Measurements from ENCODE around the gene ERFL.
"Not testable (repeated sequence)": the region's sequence is repeated elsewhere in the genome, so short reads cannot be mapped to it uniquely, and the experiment has no call there.

The ERFL gene

GRCh38 chr19:41926763-41927496 lies 1.3 kb downstream of the ERFL start:
- DNase-seq = no peak

GRCh38 chr19:41926028-41926762 lies 2.1 kb downstream of the ERFL start:
- peak; percentile 70 for DNase-seq

GRCh38 chr19:41925208-41926003 lies 2.8 kb downstream of the ERFL start:
- DNase-seq = peak; percentile 83

GRCh38 chr19:41924151-41925145 lies 3.8 kb downstream of the ERFL start:
- DNase-seq = peak; percentile 59

DNA sequence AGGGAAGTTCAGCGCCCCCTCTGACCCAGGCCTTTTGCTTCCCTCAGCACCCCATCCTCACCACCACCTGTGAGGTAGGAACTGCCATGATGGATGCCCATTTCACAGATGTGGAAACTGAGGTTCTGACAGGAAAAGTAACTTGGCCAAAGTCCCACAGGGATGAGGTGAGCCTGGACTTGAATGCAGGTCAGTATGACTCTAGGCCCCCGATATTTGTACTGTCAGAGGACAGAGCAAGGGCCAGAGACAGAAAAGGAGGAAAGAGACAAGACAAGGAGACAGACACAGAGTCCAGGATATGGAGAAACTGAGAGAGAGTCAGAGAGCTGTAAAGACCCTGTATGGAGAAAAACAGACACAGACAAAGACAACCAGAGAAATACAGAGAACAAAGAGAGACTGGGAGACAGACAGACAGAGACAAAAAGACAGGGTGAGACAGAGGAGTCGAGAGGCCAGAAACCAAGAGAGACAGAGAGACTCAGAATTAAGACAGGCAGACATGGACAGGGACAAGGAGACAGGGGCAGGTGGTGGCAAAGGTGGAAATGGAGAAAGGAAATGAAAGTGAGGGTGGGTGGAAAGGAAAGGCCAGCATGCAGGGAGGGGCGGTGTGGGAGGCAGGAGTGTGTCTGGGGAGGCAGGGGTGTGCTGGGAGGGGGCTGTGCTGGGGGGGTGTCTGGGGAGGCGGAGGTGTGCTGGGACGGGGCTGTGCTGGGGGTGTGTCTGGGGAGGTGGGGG lies 5.0 kb downstream of the ERFL start:
- DNase-seq = no peak

DNA sequence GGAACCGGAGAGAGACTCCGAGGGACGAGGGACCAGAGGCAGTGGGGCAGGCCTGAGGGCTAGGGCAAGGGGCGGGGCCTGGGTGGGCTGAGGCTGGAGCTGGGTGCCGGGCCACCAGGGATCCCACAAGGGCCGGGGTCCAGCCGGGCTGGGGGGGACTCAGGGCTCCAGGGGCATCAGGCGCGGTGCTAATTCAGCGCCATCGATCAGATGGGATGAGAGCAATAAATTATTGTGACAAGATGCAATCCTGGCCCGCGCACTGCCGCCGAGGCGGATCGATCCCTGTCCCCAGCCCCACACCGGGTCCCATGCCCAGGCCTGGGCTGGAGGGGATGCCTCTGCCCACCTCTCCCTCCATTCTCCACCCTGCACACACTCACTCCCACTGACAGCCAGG lies 5.7 kb downstream of the ERFL start:
- no peak for DNase-seq

GRCh38 chr19:41921577-41922576 lies 6.4 kb downstream of the ERFL start:
- DNase-seq = no peak

DNA sequence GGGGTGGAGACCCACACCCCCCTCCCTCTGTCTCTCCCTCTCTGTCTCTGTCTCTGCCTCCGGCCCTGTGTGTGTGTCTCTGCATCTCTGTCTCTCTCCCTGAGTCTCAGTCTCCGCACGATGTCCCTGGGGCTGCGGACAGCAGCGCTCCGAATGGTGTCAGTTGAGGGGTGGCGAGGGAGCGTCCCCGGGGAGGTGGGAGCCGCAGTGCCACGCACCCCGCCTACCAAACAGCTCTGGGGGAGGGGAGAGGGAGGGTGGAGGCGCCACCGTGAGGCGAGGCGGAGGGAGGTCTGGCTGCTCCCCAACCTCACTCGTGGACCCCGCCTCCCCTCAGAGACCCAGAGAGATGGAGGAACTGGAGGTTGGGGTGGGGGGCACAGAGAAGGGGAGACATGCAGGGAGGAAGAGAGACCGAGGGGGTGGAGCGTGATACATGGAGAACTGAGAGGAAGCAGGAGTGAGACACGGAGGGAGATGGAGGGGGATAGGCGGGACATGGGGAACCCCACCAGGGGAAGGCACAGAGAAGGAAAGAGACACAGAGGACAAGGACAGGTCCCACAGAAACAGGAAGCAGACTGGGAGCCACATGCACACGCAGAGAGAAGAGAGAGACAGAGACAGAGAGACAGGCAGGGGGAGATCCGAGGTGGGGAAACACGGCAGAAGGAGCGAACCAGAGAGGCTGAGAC lies 7.2 kb downstream of the ERFL start:
- no peak for DNase-seq

- no peak for DNase-seq
These were observed 8.1 kb downstream of the ERFL start for GRCh38 chr19:41919948-41920712.

DNA sequence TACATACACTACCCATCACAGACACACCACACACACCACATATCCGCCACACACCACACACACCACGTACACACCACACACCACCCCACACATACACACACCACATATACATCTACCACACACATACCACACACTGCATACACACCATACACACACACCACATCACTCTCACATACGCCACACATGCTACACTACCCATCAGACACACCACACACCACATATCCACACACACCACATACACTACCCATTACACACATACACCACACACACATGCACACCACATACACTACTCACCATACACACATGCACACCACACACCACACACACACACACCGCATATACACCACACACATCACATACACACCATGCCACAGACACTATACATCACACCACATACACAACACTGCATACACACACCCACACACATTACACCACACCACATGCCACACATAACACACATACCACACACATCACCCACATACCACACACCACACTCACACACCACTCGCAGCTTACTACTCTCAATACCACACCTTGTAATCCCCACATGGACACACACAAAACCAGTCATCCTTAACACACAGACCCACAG lies 9.5 kb downstream of the ERFL start:
- no peak for DNase-seq

GRCh38 chr19:41918095-41918494 lies 10.2 kb downstream of the ERFL start:
- no peak for DNase-seq

DNA sequence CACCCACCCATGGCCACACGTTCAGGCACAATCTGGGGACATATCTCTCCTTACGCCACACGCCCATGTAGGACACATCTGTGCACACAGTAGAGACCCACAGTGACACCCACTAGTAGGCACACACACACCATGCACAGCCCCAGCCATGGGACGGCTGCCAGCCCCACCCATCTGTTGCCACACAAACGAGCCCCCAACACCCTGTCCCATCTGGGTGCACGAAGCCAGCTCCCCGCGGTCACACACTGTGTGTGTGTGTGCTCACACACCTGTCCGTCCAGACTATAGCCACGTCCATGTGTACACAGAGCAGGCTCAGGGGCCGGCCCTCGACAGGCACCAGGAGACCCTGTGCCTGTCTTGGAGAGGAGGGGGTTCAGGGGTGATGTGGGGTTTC lies 10.6 kb downstream of the ERFL start:
- DNase-seq = no peak

GRCh38 chr19:41915776-41916414 lies 12.4 kb downstream of the ERFL start:
- DNase-seq = peak; percentile 27

- peak; percentile 52 for DNase-seq
These were observed 13.1 kb downstream of the ERFL start for GRCh38 chr19:41915021-41915775.

- DNase-seq = not testable (repeated sequence)
These were observed 13.8 kb downstream of the ERFL start for GRCh38 chr19:41914424-41914834.

- DNase-seq = no peak
These were observed 14.5 kb downstream of the ERFL start for GRCh38 chr19:41913538-41914423.
